GM12874 (cell line): ENCODE data around the gene CRTC2.

Source experiments
- TF ChIP-seq, protein P1 (sequence below): IDR thresholded peaks from 2 replicates; pipeline ENCODE4 v1.5.1; 2011; ENCODE audit warnings: low read depth, mild to moderate bottlenecking, control low read depth, low read length, moderate library complexity; ENCODE audit not compliant: insufficient read depth

The CRTC2 gene

DNA sequence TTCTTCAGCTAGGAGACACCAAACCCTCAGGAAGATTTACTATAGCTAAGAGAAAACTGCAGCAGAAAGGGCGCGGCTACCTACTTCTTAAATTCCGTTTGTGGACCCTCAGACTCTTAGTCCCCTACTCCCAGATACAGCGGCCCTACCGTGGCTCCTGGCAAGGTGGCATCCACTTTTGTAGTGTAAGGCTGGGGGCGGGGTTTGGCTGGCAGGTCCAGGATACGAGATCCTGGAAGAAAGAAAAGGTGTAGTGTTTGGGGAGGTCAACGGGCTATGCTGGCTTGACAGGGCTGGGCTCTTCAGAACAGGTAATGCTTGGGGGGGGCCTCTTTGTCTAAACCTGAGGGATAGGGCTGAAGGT, 9.6 kb upstream of the CRTC2 start:
- TF ChIP-seq, protein P1, sequence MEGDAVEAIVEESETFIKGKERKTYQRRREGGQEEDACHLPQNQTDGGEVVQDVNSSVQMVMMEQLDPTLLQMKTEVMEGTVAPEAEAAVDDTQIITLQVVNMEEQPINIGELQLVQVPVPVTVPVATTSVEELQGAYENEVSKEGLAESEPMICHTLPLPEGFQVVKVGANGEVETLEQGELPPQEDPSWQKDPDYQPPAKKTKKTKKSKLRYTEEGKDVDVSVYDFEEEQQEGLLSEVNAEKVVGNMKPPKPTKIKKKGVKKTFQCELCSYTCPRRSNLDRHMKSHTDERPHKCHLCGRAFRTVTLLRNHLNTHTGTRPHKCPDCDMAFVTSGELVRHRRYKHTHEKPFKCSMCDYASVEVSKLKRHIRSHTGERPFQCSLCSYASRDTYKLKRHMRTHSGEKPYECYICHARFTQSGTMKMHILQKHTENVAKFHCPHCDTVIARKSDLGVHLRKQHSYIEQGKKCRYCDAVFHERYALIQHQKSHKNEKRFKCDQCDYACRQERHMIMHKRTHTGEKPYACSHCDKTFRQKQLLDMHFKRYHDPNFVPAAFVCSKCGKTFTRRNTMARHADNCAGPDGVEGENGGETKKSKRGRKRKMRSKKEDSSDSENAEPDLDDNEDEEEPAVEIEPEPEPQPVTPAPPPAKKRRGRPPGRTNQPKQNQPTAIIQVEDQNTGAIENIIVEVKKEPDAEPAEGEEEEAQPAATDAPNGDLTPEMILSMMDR: no peak

DNA sequence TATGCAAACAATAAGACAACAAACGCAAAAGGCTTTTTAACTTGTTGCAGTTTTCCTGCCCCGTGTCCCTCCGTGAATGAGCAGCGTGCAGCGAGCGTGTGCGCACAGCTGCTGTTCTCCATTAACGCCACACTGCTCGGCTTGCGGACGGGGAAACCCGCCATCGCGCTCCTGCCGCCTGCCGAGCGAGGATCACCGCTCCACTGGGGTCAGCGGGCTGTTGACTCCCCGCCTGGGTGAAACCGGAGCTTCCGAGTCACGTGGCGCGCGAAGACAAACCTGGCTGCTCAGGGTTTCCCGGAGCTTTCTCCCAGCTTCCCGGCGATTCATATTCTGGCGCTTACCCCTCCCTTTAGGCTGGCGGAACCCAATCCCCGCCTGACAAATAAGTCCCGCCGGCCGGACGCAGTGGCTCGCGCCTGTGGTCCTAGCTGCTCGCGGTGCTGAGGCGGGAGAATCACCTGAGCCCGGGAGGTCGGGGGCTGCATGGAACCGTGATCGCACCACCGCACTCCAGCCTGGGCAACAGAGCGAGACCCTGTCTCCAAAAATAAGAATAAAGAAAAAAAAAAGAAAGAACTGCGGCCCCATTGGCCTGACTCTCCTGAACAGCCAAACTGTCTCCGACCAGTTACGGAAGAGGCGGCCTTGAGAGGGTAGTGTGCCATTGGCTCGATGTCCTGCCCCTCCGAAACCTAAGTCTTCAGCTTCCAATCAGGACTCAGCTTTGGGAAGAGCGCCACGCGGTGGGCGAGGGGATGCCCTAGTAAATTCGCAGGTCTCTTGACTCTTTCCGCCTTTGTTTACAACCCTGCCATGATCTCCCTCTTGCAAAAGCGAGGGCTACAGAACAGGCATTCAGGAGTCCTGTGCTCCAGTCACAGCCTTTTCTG, 8.9 kb upstream of the CRTC2 start, which contains the start of gene CREB3L4:
Gene CREB3L4, plus strand, starts transcription at position 796 of the 893 bp plus-strand sequence. CDS start 624 bp downstream, outside the sequence.
- TF ChIP-seq, protein P1: peak; percentile 50

DNA sequence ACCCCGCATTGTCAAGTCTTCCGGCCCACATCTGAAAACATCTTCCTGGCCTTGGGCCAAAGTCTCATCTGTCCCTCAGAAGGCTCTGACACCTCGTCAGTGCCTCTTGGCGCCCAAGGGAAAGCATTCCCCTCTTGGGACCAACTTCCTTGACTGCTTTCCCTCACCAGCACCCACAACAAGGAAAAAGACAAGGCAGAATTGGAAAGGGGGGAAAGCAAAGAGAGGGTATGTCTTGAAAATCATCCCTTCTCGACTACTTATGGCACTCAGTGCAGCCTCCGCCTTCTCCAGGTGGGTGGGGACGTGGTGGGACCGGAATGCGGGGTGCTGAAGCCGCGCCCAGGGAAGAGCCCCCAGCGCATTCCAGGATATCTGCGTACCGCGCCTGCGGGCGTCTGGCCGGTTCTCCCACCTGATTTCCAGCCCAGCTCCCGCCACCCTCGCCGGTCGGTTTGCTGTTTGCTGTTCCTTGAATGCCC, 5.5 kb upstream of the CRTC2 start:
- TF ChIP-seq, protein P1: no peak

DNA sequence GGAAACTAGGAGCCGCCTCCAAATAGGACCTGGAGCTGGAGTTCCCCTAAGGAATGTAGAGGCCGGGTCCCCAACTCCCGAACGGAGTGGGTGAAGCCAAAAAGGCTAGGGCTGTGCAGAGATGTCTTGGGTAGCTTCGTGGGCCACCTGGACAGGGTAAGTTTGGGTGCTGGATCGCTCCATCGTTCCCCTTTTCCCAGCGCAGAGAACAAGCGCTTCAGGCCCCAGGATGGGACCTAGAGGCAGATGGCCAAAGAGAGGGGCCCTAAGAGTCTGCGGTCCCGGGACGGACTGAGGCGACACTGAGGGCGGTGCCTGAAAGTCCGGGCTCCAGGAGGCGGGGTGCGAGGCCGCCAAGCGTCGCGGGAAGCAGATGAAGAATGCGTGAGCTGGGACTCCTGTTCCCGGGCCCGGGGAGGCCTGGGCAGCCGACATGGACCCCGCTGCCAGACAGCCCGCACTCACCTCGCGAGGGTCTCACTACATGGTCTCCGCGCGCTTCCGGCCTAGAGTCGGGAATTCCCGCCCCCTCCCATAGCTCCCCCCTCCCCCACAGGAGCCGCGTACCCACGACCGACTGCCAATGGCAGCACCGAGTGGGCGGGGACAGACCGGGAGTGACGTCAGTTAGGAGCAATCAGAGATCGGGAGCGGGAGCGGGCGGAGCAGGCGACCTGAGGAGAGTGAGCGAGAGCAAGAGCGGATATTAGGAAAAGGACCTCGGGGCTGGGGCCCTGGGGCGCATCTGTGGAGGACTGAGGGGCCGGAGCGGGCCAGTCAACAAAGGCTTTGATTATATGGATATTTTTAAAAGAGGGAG, 4.8 kb upstream of the CRTC2 start, which contains the start of gene SLC39A1:
Gene SLC39A1, minus strand, starts transcription at position 508 of the 820 bp plus-strand sequence. CDS start 822 bp downstream, outside the sequence.
- TF ChIP-seq, protein P1: no peak

DNA sequence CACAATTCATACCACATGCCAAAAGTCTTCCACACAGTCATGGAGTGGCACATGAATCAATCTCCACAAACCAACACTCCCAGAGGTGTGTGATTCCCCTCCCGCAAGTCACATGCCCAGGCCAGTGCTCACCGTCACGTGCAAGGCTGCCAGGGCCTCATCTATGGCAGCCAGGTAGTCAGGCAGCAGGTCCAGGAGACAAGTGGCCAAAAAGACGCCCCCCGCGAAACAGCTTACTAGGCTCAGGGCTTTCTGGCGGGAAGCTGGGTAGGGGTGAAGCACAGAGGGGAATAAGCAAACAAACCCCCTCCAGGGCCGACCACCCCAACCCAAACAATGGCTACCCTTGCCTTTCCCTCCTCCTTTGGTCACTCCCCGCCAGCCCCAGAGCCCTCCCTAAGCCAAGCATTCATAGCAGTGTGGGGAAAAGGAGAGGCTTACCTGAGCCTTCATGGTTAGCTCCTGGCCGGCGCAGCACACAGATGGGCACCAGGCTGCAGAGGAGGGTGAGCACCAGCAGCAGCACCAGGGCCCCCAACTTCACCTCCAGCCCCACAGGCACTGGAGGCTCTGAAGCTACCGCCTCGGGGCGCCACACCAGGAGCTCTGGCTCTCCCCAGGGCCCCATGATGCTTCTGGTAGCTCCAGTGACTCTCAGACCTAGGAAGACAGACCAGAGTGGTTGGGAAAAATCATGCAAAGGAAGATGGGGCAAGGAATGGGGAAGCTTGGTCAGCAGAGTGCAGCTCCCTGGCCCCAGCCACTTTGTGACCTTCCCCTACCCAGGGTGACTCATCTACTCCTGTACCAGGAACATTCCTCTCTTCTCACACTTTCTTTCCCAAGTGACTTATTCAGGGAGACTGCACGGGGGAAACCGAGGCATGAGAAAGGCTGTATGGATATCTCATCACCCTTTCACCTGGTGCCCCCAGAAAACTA, 3.9 kb upstream of the CRTC2 start:
- TF ChIP-seq, protein P1: no peak

DNA sequence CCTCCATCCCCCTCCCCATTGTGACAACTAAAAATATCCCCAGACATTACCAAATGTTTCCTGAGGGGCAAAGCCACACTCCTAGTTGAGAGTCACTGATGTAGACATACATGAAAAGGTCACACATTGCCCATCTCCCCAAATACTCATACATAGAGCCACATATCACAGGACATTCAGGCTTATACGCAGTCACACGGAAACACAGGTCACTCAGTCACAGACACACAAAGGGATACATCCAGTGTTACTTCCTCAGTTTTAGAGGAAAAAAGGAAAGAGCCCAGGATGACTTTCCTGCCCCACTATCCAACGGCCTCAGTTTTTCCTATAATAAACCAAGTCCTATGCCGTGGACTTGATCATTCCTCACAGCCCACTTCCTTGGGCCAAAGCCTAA, 3.0 kb upstream of the CRTC2 start:
- TF ChIP-seq, protein P1: no peak
